ENCODE results near the gene MAPK11.

GRCh38 chr22:50245214-50246072 is 24.7 kb downstream of the MAPK11 start:
- TF ChIP-seq RAD21 (IDR thresholded peaks at IDR 0.05; ENCODE audit: low read depth): no peak
- TF ChIP-seq POLR2AphosphoS5 (IDR thresholded peaks at IDR 0.05; ENCODE audit: low read depth, low read length): no peak
- TF ChIP-seq REST (IDR thresholded peaks at IDR 0.05; ENCODE audit: low read depth): no peak
